Measurements from ENCODE around the gene GPR63. TPM values are rescaled to one million over a fixed set of nuclear protein-coding genes. Genes with fewer than 3 reads are reported as not detected.

Gene GPR63
- polyA plus RNA-seq, 2 donors: 0.18 to 0.28 TPM

Other genes starting within 250 kb of the GPR63 start
- 10 to 100 TPM; 15.7 to 16.6 TPM for gene NDUFAF4, start 60.4 kb upstream of the GPR63 start, polyA plus RNA-seq
- gene KLHL32, start 87.3 kb upstream of the GPR63 start, polyA plus RNA-seq: not detected